BLaER1 treated with 17β-estradiol and CSF1 and Interleukin-3, amounts not matched to agents 10 nM and 100 nM (cell line): ENCODE measurements around the gene CGB7.
"Not testable (repeated sequence)": the region's sequence is repeated elsewhere in the genome, so short reads cannot be mapped to it uniquely, and the experiment has no call there.

Experiments used
- H3K27ac ChIP-seq, 11 experiments: shearing (Covaris generic); formaldehyde crosslinking; 2 replicates each; pipeline ENCODE4 v1.8.1; 2022
- H3K27me3 ChIP-seq, 11 experiments: shearing (Covaris generic); formaldehyde crosslinking; 2 replicates each; pipeline ENCODE4 v1.8.1; 2022
- H3K36me3 ChIP-seq, 11 experiments: shearing (Covaris generic); formaldehyde crosslinking; 2 replicates each; pipeline ENCODE4 v1.8.1; 2022
- H3K4me1 ChIP-seq, 10 experiments: shearing (Covaris generic); formaldehyde crosslinking; 2 replicates each; pipeline ENCODE4 v1.8.1; 2022
- H3K4me2 ChIP-seq, 11 experiments: shearing (Covaris generic); formaldehyde crosslinking; 2 replicates each; pipeline ENCODE4 v1.8.1; 2022
- H3K4me3 ChIP-seq, 10 experiments: shearing (Covaris generic); formaldehyde crosslinking; 2 replicates each; pipeline ENCODE4 v1.8.1; 2022
- H3K9ac ChIP-seq, 11 experiments: shearing (Covaris generic); formaldehyde crosslinking; 2 replicates each; pipeline ENCODE4 v1.8.1; 2022
- H3K9me3 ChIP-seq, 11 experiments: shearing (Covaris generic); formaldehyde crosslinking; replicated peaks in 1 of 11; 2 replicates each; pipeline ENCODE4 v1.8.1; 2022
- H4K20me1 ChIP-seq, 11 experiments: shearing (Covaris generic); formaldehyde crosslinking; 2 replicates each; pipeline ENCODE4 v1.8.1; 2022
- Cebpa-rat ChIP-seq, 11 experiments: shearing (Covaris generic); IDR thresholded peaks; 2 replicates each; pipeline ENCODE4 v1.8.1; 2022

CGB7 gene

DNA sequence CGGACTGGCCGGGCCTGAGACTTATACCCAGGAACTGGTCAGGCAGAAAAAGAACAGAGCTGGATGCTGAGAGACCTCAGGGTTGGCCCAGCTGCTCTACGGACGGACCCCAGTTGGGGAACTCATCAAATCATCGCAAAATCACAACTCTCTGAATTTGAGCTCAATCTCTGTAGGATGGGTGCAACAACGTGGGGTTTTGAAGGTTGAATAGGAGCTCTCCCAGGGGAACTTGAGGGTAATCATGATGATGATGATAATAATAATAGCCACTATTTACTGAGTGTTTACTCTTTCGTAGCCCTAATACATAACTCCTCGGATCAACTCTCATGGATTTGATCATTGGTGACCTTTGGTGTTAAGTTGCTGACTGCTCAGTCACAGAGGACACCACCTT is 27.2 kb downstream of the CGB7 start:
- H3K27ac ChIP-seq, H4K20me1 ChIP-seq, H3K4me2 ChIP-seq, H3K9me3 ChIP-seq, H3K36me3 ChIP-seq, H3K27me3 ChIP-seq, H3K4me1 ChIP-seq, H3K9ac ChIP-seq, H3K4me3 ChIP-seq: not testable (repeated sequence)

- H3K4me1 ChIP-seq, H3K9me3 ChIP-seq, H4K20me1 ChIP-seq, H3K4me3 ChIP-seq, H3K27ac ChIP-seq, H3K36me3 ChIP-seq, H3K27me3 ChIP-seq, H3K9ac ChIP-seq, H3K4me2 ChIP-seq: not testable (repeated sequence)
Observed at GRCh38 chr19:49029749-49030148, 27.8 kb downstream of the CGB7 start.

GRCh38 chr19:49028686-49029085 is 28.9 kb downstream of the CGB7 start:
- H3K9ac ChIP-seq, H3K9me3 ChIP-seq, H3K4me1 ChIP-seq, H3K4me2 ChIP-seq, H4K20me1 ChIP-seq, H3K36me3 ChIP-seq, H3K27me3 ChIP-seq, H3K27ac ChIP-seq, H3K4me3 ChIP-seq: not testable (repeated sequence)

GRCh38 chr19:49025599-49025998 is 31.9 kb downstream of the CGB7 start:
- not testable (repeated sequence) for H3K27ac ChIP-seq, H3K4me3 ChIP-seq

DNA sequence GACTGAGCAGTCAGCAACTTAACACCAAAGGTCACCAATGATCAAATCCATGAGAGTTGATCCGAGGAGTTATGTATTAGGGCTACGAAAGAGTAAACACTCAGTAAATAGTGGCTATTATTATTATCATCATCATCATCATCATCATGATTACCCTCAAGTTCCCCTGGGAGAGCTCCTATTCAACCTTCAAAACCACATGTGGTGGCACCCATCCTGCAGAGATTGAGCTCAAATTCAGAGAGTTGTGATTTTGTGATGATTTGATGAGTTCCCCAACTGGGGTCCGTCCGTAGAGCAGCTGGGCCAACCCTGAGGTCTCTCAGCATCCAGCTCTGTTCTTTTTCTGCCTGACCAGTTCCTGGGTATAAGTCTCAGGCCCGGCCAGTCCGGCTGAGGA is 32.5 kb downstream of the CGB7 start:
- not testable (repeated sequence) for H3K9me3 ChIP-seq, H3K4me2 ChIP-seq
- peaks cover 14 to 23% (median 19%) of the 10 kb centered on the region in 10 experiments for H3K4me1 ChIP-seq

More at GRCh38 chr19:49025599-49025998, 31.9 kb downstream of the CGB7 start:
- H3K4me2 ChIP-seq, H3K9me3 ChIP-seq, H4K20me1 ChIP-seq, H3K27me3 ChIP-seq, H3K36me3 ChIP-seq, H3K9ac ChIP-seq: not testable (repeated sequence)
- H3K4me1 ChIP-seq = peaks cover 9 to 18% (median 14%) of the 10 kb centered on the region in 10 experiments

GRCh38 chr19:49024233-49024632 is 33.3 kb downstream of the CGB7 start, which contains the start of gene CGB3:
Gene CGB3 (minus strand): TSS chr19:49024333. CDS start chr19:49023971, 362 bp downstream.
- not testable (repeated sequence) for H3K4me2 ChIP-seq, H3K4me3 ChIP-seq, H4K20me1 ChIP-seq, H3K27ac ChIP-seq, H3K9ac ChIP-seq, H3K9me3 ChIP-seq, H3K36me3 ChIP-seq
- Histone ChIP-seq H3K27me3 (peaks cover 7 to 18% (median 14%) of the 10 kb centered on the region in 11 experiments), H3K4me1 (peaks cover 15 to 30% (median 27%) of the 10 kb centered on the region in 10 experiments)

More for the DNA sequence above, 32.5 kb downstream of the CGB7 start:
- not testable (repeated sequence) for H3K27me3 ChIP-seq, H4K20me1 ChIP-seq, H3K9ac ChIP-seq, H3K27ac ChIP-seq, H3K4me3 ChIP-seq, H3K36me3 ChIP-seq

GRCh38 chr19:49022116-49022515 is 35.4 kb downstream of the CGB7 start:
- H3K36me3 ChIP-seq = peaks cover 0 to 1% (median 0%) of the 10 kb centered on the region in 11 experiments; a peak in 2 of 22 replicates
- peaks cover 28 to 39% (median 35%) of the 10 kb centered on the region in 11 experiments for H3K27me3 ChIP-seq
- H3K9me3 ChIP-seq = no peaks in the 10 kb centered on the region
- peaks cover 0 to 20% (median 17%) of the 10 kb centered on the region in 11 experiments; a peak in 14 of 22 replicates for H4K20me1 ChIP-seq
- H3K27ac ChIP-seq = no peak overlapping the region
- peak overlapping the region in 4 of 11 experiments; percentile 44 to 93 (median 82); a peak in 7 of 22 replicates for H3K4me2 ChIP-seq
- H3K9ac ChIP-seq = no peak overlapping the region
- no peak for TF ChIP-seq Cebpa-rat (IDR thresholded peaks at IDR 0.05)
- H3K4me3 ChIP-seq = no peak overlapping the region
- H3K4me1 ChIP-seq = peaks cover 35 to 50% (median 47%) of the 10 kb centered on the region in 10 experiments

DNA sequence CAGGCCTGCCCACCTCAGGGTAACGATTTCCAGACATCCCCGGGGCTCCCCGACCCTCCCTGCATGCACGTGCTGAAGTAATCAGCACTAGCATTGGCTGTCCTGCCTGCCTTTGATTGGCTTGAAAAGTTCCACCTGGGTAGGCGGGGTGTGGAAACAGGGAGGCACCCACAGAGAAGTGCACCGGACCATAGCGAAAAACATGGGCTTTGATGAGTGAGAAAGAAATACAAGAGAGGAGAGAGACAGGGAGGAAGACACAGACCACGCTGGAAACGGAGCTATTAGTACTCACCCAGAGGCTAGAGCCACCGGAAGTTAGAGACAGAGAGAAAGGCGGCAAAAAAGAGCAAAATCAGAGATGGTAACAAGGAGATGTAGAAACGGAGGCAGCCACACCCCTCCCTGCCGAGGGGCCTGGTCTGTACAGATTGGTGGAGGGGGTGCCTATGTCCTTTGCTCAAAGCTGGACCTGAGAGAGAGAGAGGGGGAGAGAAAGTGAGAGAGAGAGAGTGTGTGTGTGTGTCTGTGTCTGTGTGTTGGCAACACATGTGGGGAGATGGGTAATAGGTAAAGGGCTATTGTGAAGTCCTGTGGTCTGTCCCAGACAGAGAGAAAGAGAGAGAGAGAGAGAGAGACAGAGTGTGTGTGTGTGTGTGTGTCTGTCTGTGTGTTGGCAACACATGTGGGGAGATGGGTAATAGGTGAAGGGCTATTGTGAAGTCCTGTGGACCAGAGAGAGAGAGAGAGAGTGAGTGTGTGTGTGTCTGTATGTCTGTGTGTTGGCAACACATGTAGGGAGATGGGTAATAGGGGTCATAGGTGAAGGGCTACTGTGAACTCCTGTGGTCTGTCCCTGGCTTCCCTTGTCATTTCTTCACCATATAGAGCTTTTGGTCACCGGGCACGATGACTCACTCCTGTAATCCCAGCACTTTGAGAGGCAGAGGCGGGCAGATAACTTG is 36.3 kb downstream of the CGB7 start:
- H3K4me2 ChIP-seq = peak overlapping the region; percentile 44 to 93 (median 79)
- no peaks in the 10 kb centered on the region for H3K9me3 ChIP-seq
- peaks cover 0 to 27% (median 23%) of the 10 kb centered on the region in 11 experiments; a peak in 15 of 22 replicates for H4K20me1 ChIP-seq
- H3K36me3 ChIP-seq = peaks cover 1 to 9% (median 2%) of the 10 kb centered on the region in 11 experiments; a peak in 19 of 22 replicates
- H3K4me3 ChIP-seq = no peak overlapping the region
- peak overlapping the region in 1 of 11 experiments; percentile 20; a peak in 2 of 22 replicates for H3K27ac ChIP-seq
- no peak; a peak in 1 of 22 replicates for TF ChIP-seq Cebpa-rat (IDR thresholded peaks at IDR 0.05)
- peaks cover 29 to 42% (median 39%) of the 10 kb centered on the region in 11 experiments for H3K27me3 ChIP-seq
- H3K4me1 ChIP-seq = peaks cover 35 to 51% (median 47%) of the 10 kb centered on the region in 10 experiments
- peak overlapping the region in 4 of 11 experiments; percentile 21 to 39 (median 28); a peak in 4 of 22 replicates for H3K9ac ChIP-seq

GRCh38 chr19:49020342-49020741 is 37.2 kb downstream of the CGB7 start:
- no peak overlapping the region for H3K4me3 ChIP-seq
- H3K4me1 ChIP-seq = peaks cover 35 to 51% (median 47%) of the 10 kb centered on the region in 10 experiments
- H3K27ac ChIP-seq = no peak overlapping the region
- peaks cover 10 to 18% (median 11%) of the 10 kb centered on the region in 11 experiments for H3K36me3 ChIP-seq
- H3K4me2 ChIP-seq = peak overlapping the region; percentile 44 to 93 (median 79); a peak in 21 of 22 replicates
- no peak for TF ChIP-seq Cebpa-rat (IDR thresholded peaks at IDR 0.05)
- no peak overlapping the region for H3K9ac ChIP-seq
- peaks cover 29 to 42% (median 39%) of the 10 kb centered on the region in 11 experiments for H3K27me3 ChIP-seq
- H3K9me3 ChIP-seq = no peaks in the 10 kb centered on the region
- peaks cover 0 to 36% (median 29%) of the 10 kb centered on the region in 11 experiments; a peak in 15 of 22 replicates for H4K20me1 ChIP-seq
